ENCODE measurements around the gene INKA2.

Gene INKA2

GRCh38 chr1:111739194-111739924 is at the start of gene INKA2:
Gene INKA2 (minus strand): TSS chr1:111739395. CDS start chr1:111739242, 153 bp downstream.
- peak; percentile 95 for DNase-seq

- DNase-seq, result no peak
These were observed 47.5 kb upstream of the INKA2 start for GRCh38 chr1:111786669-111787207.

GRCh38 chr1:111784273-111784901 is 45.2 kb upstream of the INKA2 start:
- DNase-seq, result no peak

GRCh38 chr1:111779546-111779945 is 40.4 kb upstream of the INKA2 start:
- DNase-seq, result no peak

- DNase-seq, result no peak
These were observed 39.4 kb upstream of the INKA2 start for GRCh38 chr1:111778541-111779051.

- no peak for DNase-seq
These were observed 38.9 kb upstream of the INKA2 start for GRCh38 chr1:111778066-111778465.

GRCh38 chr1:111777301-111777700 is 38.1 kb upstream of the INKA2 start:
- DNase-seq, result no peak

- DNase-seq, result no peak
These were observed 37.7 kb upstream of the INKA2 start for GRCh38 chr1:111776861-111777260.

GRCh38 chr1:111776391-111776790 is 37.2 kb upstream of the INKA2 start:
- DNase-seq, result no peak

- no peak for DNase-seq
These were observed 36.8 kb upstream of the INKA2 start for GRCh38 chr1:111775966-111776365.

GRCh38 chr1:111770916-111771315 is 31.7 kb upstream of the INKA2 start:
- no peak for DNase-seq

GRCh38 chr1:111769517-111770146 is 30.4 kb upstream of the INKA2 start:
- peak; percentile 72 for DNase-seq

GRCh38 chr1:111768625-111769024 is 29.4 kb upstream of the INKA2 start:
- peak; percentile 17 for DNase-seq

- no peak for DNase-seq
These were observed 28.8 kb upstream of the INKA2 start for GRCh38 chr1:111768023-111768422.

GRCh38 chr1:111762332-111762731 is 23.1 kb upstream of the INKA2 start:
- DNase-seq, result no peak

- DNase-seq, result no peak
These were observed 22.5 kb upstream of the INKA2 start for GRCh38 chr1:111761717-111762116.

- DNase-seq, result no peak
These were observed 19.2 kb upstream of the INKA2 start for GRCh38 chr1:111758373-111758772.

GRCh38 chr1:111756124-111756513 is 16.9 kb upstream of the INKA2 start:
- no peak for DNase-seq

- peak; percentile 98 for DNase-seq
These were observed 16.3 kb upstream of the INKA2 start, which contains the start of gene DDX20 for GRCh38 chr1:111755331-111756123. Gene DDX20 (plus strand): TSS chr1:111755901. CDS start chr1:111755925, 24 bp downstream.

GRCh38 chr1:111754984-111755330 is 15.8 kb upstream of the INKA2 start:
- DNase-seq, result peak; percentile 92

GRCh38 chr1:111751906-111752575 is 12.8 kb upstream of the INKA2 start:
- no peak for DNase-seq

- DNase-seq, result no peak
These were observed 11.7 kb upstream of the INKA2 start for GRCh38 chr1:111750856-111751255.

Data from NCI-H2171 treated with DMSO at 0.1 percent for 48 hours (cell line).